ENCODE measurements around the gene MYH1.

MYH1 gene

GRCh38 chr17:10474536-10474935 is 43.8 kb downstream of the MYH1 start:
- no peak overlapping the region for H2BK5ac ChIP-seq (ENCODE audit: low read length)
- no peaks in the 10 kb centered on the region for H3K79me1 ChIP-seq (ENCODE audit: low read length)
- H3K4me3 ChIP-seq (ENCODE audit: low read length) = no peak overlapping the region
- H4K5ac ChIP-seq (ENCODE audit: low read length) = no peak overlapping the region
- H4K8ac ChIP-seq (ENCODE audit: low read depth, low read length) = no peak overlapping the region
- H2BK120ac ChIP-seq (ENCODE audit: low read depth, low read length) = no peak overlapping the region
- no peak overlapping the region for H2AK5ac ChIP-seq (ENCODE audit: low read length)
- H3K27me3 ChIP-seq (ENCODE audit: insufficient read depth, low read length, poor library complexity) = no peaks in the 10 kb centered on the region
- WGBS (ENCODE audit: extremely low coverage, insufficient coverage, low lambda C conversion rate) = 100% methylated on average over 1 of the region's 4 CpGs
- H2BK15ac ChIP-seq (replicated peaks; ENCODE audit: low read depth) = no peak overlapping the region
- no peak overlapping the region for H3K56ac ChIP-seq (ENCODE audit: low read length)
- no peak overlapping the region for H3K27ac ChIP-seq (ENCODE audit: low read depth, low read length)
- H3K23ac ChIP-seq (ENCODE audit: low read length) = no peak overlapping the region
- no peak overlapping the region for H3K9ac ChIP-seq (ENCODE audit: low read length)
- no peaks in the 10 kb centered on the region for H3K36me3 ChIP-seq (ENCODE audit: control insufficient read depth, insufficient read depth, low read length)
- H3K79me2 ChIP-seq (ENCODE audit: control insufficient read depth, insufficient read depth, low read length) = no peaks in the 10 kb centered on the region
- H3K4ac ChIP-seq (ENCODE audit: low read depth, low read length) = no peak overlapping the region
- peaks cover 2% of the 10 kb centered on the region for H3K4me1 ChIP-seq (ENCODE audit: control insufficient read depth, low read depth, low read length)
- no peak for DNase-seq
- H3K4me2 ChIP-seq (ENCODE audit: low read length) = no peak overlapping the region
- H3K18ac ChIP-seq (ENCODE audit: low read length) = no peak overlapping the region

GRCh38 chr17:10471858-10472257 is 46.5 kb downstream of the MYH1 start:
- no peak overlapping the region for H2BK120ac ChIP-seq (ENCODE audit: low read depth, low read length)
- no peaks in the 10 kb centered on the region for H3K36me3 ChIP-seq (ENCODE audit: control insufficient read depth, insufficient read depth, low read length)
- H4K8ac ChIP-seq (ENCODE audit: low read depth, low read length) = no peak overlapping the region
- H3K56ac ChIP-seq (ENCODE audit: low read length) = no peak overlapping the region
- H4K5ac ChIP-seq (ENCODE audit: low read length) = no peak overlapping the region
- no peak overlapping the region for H3K27ac ChIP-seq (ENCODE audit: low read depth, low read length)
- H3K9ac ChIP-seq (ENCODE audit: low read length) = no peak overlapping the region
- DNase-seq = no peak
- H3K4ac ChIP-seq (ENCODE audit: low read depth, low read length) = no peak overlapping the region
- H3K79me2 ChIP-seq (ENCODE audit: control insufficient read depth, insufficient read depth, low read length) = no peaks in the 10 kb centered on the region
- no CpG with 5 or more reads among the region's 1 CpG for WGBS (ENCODE audit: extremely low coverage, insufficient coverage, low lambda C conversion rate)
- H2BK5ac ChIP-seq (ENCODE audit: low read length) = no peak overlapping the region
- H3K23ac ChIP-seq (ENCODE audit: low read length) = no peak overlapping the region
- no peaks in the 10 kb centered on the region for H3K79me1 ChIP-seq (ENCODE audit: low read length)
- H3K4me1 ChIP-seq (ENCODE audit: control insufficient read depth, low read depth, low read length) = no peaks in the 10 kb centered on the region
- no peak overlapping the region for H2BK15ac ChIP-seq (replicated peaks; ENCODE audit: low read depth)
- no peak overlapping the region for H3K4me3 ChIP-seq (ENCODE audit: low read length)
- H2AK5ac ChIP-seq (ENCODE audit: low read length) = no peak overlapping the region
- no peak overlapping the region for H3K4me2 ChIP-seq (ENCODE audit: low read length)
- no peaks in the 10 kb centered on the region for H3K27me3 ChIP-seq (ENCODE audit: insufficient read depth, low read length, poor library complexity)
- no peak overlapping the region for H3K18ac ChIP-seq (ENCODE audit: low read length)

GRCh38 chr17:10469459-10469858 is 48.9 kb downstream of the MYH1 start, which contains the start of gene MYH4:
MYH4 (minus strand) TSS chr17:10469559; CDS start chr17:10466745, 2,814 bp downstream.
- H4K5ac ChIP-seq (ENCODE audit: low read length) = no peak within 1 kb of the TSS
- no peak within 1 kb of the TSS for H3K23ac ChIP-seq (ENCODE audit: low read length)
- no peaks in the 10 kb centered on the region for H3K79me2 ChIP-seq (ENCODE audit: control insufficient read depth, insufficient read depth, low read length)
- no peak within 1 kb of the TSS for H3K4me3 ChIP-seq (ENCODE audit: low read length)
- H2BK120ac ChIP-seq (ENCODE audit: low read depth, low read length) = no peak within 1 kb of the TSS
- no peak within 1 kb of the TSS for H3K9ac ChIP-seq (ENCODE audit: low read length)
- no peaks in the 10 kb centered on the region for H3K4me1 ChIP-seq (ENCODE audit: control insufficient read depth, low read depth, low read length)
- H4K8ac ChIP-seq (ENCODE audit: low read depth, low read length) = no peak within 1 kb of the TSS
- H3K79me1 ChIP-seq (ENCODE audit: low read length) = no peaks in the 10 kb centered on the region
- no peak within 1 kb of the TSS for H3K27ac ChIP-seq (ENCODE audit: low read depth, low read length)
- DNase-seq = no peak
- H2BK5ac ChIP-seq (ENCODE audit: low read length) = no peak within 1 kb of the TSS
- no peak within 1 kb of the TSS for H3K4me2 ChIP-seq (ENCODE audit: low read length)
- no peak within 1 kb of the TSS for H3K56ac ChIP-seq (ENCODE audit: low read length)
- H3K36me3 ChIP-seq (ENCODE audit: control insufficient read depth, insufficient read depth, low read length) = no peaks in the 10 kb centered on the region
- no CpG with 5 or more reads among the region's 1 CpG for WGBS (ENCODE audit: extremely low coverage, insufficient coverage, low lambda C conversion rate)
- H3K4ac ChIP-seq (ENCODE audit: low read depth, low read length) = no peak within 1 kb of the TSS
- no peak within 1 kb of the TSS for H2AK5ac ChIP-seq (ENCODE audit: low read length)
- no peaks in the 10 kb centered on the region for H3K27me3 ChIP-seq (ENCODE audit: insufficient read depth, low read length, poor library complexity)
- no peak within 1 kb of the TSS for H2BK15ac ChIP-seq (replicated peaks; ENCODE audit: low read depth)
- H3K18ac ChIP-seq (ENCODE audit: low read length) = no peak within 1 kb of the TSS

- WGBS (ENCODE audit: extremely low coverage, insufficient coverage, low lambda C conversion rate) = no CpG with 5 or more reads among the region's 4 CpGs
- Histone ChIP-seq H3K27ac (ENCODE audit: low read depth, low read length) (no peak overlapping the region), H2AK5ac (ENCODE audit: low read length) (no peak overlapping the region), H2BK120ac (ENCODE audit: low read depth, low read length) (no peak overlapping the region), H3K4me3 (ENCODE audit: low read length) (no peak overlapping the region), H3K27me3 (ENCODE audit: insufficient read depth, low read length, poor library complexity) (no peaks in the 10 kb centered on the region), H3K79me1 (ENCODE audit: low read length) (no peaks in the 10 kb centered on the region), H3K23ac (ENCODE audit: low read length) (no peak overlapping the region), H3K79me2 (ENCODE audit: control insufficient read depth, insufficient read depth, low read length) (no peaks in the 10 kb centered on the region), H3K4ac (ENCODE audit: low read depth, low read length) (no peak overlapping the region), H3K18ac (ENCODE audit: low read length) (no peak overlapping the region), H4K8ac (ENCODE audit: low read depth, low read length) (no peak overlapping the region), H3K36me3 (ENCODE audit: control insufficient read depth, insufficient read depth, low read length) (no peaks in the 10 kb centered on the region), H3K4me1 (ENCODE audit: control insufficient read depth, low read depth, low read length) (no peaks in the 10 kb centered on the region), H4K5ac (ENCODE audit: low read length) (no peak overlapping the region), H3K9ac (ENCODE audit: low read length) (no peak overlapping the region), H3K56ac (ENCODE audit: low read length) (no peak overlapping the region), H3K4me2 (ENCODE audit: low read length) (no peak overlapping the region), H2BK15ac (replicated peaks; ENCODE audit: low read depth) (no peak overlapping the region), H2BK5ac (ENCODE audit: low read length) (no peak overlapping the region)
- peak; percentile 27 for DNase-seq
These were observed 54.9 kb downstream of the MYH1 start for GRCh38 chr17:10463402-10463801.

- H3K27me3 ChIP-seq (ENCODE audit: insufficient read depth, low read length, poor library complexity) = no peaks in the 10 kb centered on the region
- no peak for DNase-seq
These were observed 58.3 kb downstream of the MYH1 start for GRCh38 chr17:10460062-10460461.

GRCh38 chr17:10458701-10459100 is 59.6 kb downstream of the MYH1 start:
- H2BK15ac ChIP-seq (replicated peaks; ENCODE audit: low read depth) = no peak overlapping the region
- H3K4ac ChIP-seq (ENCODE audit: low read depth, low read length) = no peak overlapping the region
- WGBS (ENCODE audit: extremely low coverage, insufficient coverage, low lambda C conversion rate) = no CpG with 5 or more reads among the region's 3 CpGs
- no peaks in the 10 kb centered on the region for H3K79me1 ChIP-seq (ENCODE audit: low read length)
- no peaks in the 10 kb centered on the region for H3K36me3 ChIP-seq (ENCODE audit: control insufficient read depth, insufficient read depth, low read length)
- H2AK5ac ChIP-seq (ENCODE audit: low read length) = no peak overlapping the region
- no peak overlapping the region for H3K9ac ChIP-seq (ENCODE audit: low read length)
- DNase-seq = no peak
- no peak overlapping the region for H2BK120ac ChIP-seq (ENCODE audit: low read depth, low read length)
- no peak overlapping the region for H4K8ac ChIP-seq (ENCODE audit: low read depth, low read length)
- H3K79me2 ChIP-seq (ENCODE audit: control insufficient read depth, insufficient read depth, low read length) = no peaks in the 10 kb centered on the region
- no peak overlapping the region for H2BK5ac ChIP-seq (ENCODE audit: low read length)
- H3K23ac ChIP-seq (ENCODE audit: low read length) = no peak overlapping the region
- H4K5ac ChIP-seq (ENCODE audit: low read length) = no peak overlapping the region
- H3K27me3 ChIP-seq (ENCODE audit: insufficient read depth, low read length, poor library complexity) = no peaks in the 10 kb centered on the region
- H3K27ac ChIP-seq (ENCODE audit: low read depth, low read length) = no peak overlapping the region
- H3K4me1 ChIP-seq (ENCODE audit: control insufficient read depth, low read depth, low read length) = no peaks in the 10 kb centered on the region
- H3K4me3 ChIP-seq (ENCODE audit: low read length) = no peak overlapping the region
- no peak overlapping the region for H3K4me2 ChIP-seq (ENCODE audit: low read length)
- H3K18ac ChIP-seq (ENCODE audit: low read length) = no peak overlapping the region
- no peak overlapping the region for H3K56ac ChIP-seq (ENCODE audit: low read length)

More at GRCh38 chr17:10460062-10460461, 58.3 kb downstream of the MYH1 start:
- Histone ChIP-seq H3K79me1 (ENCODE audit: low read length) (no peaks in the 10 kb centered on the region), H3K4me2 (ENCODE audit: low read length) (no peak overlapping the region), H3K18ac (ENCODE audit: low read length) (no peak overlapping the region), H2BK15ac (replicated peaks; ENCODE audit: low read depth) (no peak overlapping the region), H3K4ac (ENCODE audit: low read depth, low read length) (no peak overlapping the region), H4K8ac (ENCODE audit: low read depth, low read length) (no peak overlapping the region), H3K27ac (ENCODE audit: low read depth, low read length) (no peak overlapping the region), H2AK5ac (ENCODE audit: low read length) (no peak overlapping the region), H3K23ac (ENCODE audit: low read length) (no peak overlapping the region), H2BK5ac (ENCODE audit: low read length) (no peak overlapping the region), H2BK120ac (ENCODE audit: low read depth, low read length) (no peak overlapping the region), H3K79me2 (ENCODE audit: control insufficient read depth, insufficient read depth, low read length) (no peaks in the 10 kb centered on the region), H3K4me3 (ENCODE audit: low read length) (no peak overlapping the region), H3K4me1 (ENCODE audit: control insufficient read depth, low read depth, low read length) (no peaks in the 10 kb centered on the region), H3K9ac (ENCODE audit: low read length) (no peak overlapping the region), H3K36me3 (ENCODE audit: control insufficient read depth, insufficient read depth, low read length) (no peaks in the 10 kb centered on the region), H3K56ac (ENCODE audit: low read length) (no peak overlapping the region), H4K5ac (ENCODE audit: low read length) (no peak overlapping the region)
- WGBS (ENCODE audit: extremely low coverage, insufficient coverage, low lambda C conversion rate) = no CpG with 5 or more reads among the region's 4 CpGs

All from mesendoderm (in vitro differentiated cells).